Measurements from ENCODE around the gene ALOX12. TPM values are rescaled to one million over a fixed set of nuclear protein-coding genes. Genes with fewer than 3 reads are reported as not detected.
"Not testable (repeated sequence)": the region's sequence is repeated elsewhere in the genome, so short reads cannot be mapped to it uniquely, and the experiment has no call there.

The ALOX12 gene
- total RNA-seq, 1 experiment from 2014 or later, result not detected

DNA sequence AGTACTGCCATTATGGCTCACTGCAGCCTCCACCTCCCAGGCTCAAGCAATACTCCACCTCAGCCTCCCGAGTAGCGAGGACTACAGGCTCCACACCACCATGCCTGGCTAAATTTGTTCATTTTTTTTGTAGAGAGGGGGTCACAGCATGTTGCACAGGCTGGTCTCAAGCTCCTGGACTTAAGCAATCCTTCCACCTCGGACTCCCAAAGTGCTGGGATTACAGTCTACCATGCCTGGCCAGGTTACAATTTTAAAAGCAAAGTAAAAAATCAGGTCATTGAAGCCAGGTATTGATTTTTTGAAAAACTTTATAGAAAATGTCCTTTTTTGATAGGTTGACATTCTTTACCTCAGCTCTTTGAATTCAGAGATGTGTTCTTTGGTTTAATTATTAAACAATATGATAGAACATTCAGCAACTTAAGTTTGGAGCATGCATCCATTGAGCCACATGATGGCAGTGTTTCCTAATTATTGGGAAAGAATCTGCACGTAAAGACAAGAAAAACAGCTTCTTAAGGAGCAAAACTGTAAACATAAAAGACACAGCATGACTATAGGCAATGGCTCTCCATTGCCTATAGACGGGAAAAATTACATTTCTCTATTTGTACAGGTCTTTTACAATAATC is 49.8 kb downstream of the ALOX12 start:
- no peaks in the 10 kb centered on the region for H3K36me3 ChIP-seq (ENCODE audit: low read depth, low read length)
- H3K9me2 ChIP-seq (replicated peaks; ENCODE audit: low read length), result no peaks in the 10 kb centered on the region
- H3K27ac ChIP-seq (ENCODE audit: low read length), result peak overlapping the region; percentile 94
- peaks cover 33% of the 10 kb centered on the region for H3K4me1 ChIP-seq (ENCODE audit: insufficient read depth, low read length)
- no peaks in the 10 kb centered on the region for H3K79me2 ChIP-seq (ENCODE audit: low read length)
- no TSS peak for BruUV-seq (replicated peaks)
- H3K4me3 ChIP-seq (ENCODE audit: low read length), result peak overlapping the region; percentile 64
- peak overlapping the region; percentile 62 for H2AFZ ChIP-seq (ENCODE audit: low read length)
- peak overlapping the region; percentile 65 for H3K9ac ChIP-seq (ENCODE audit: low read length)
- H3K4me2 ChIP-seq (ENCODE audit: low read length), result peak overlapping the region; percentile 88
- TF ChIP-seq CTCF (conservative IDR thresholded peaks at IDR 0.05; ENCODE audit: low read depth, low read length), result peak; percentile 87
- TF ChIP-seq EZH2phosphoT487 (IDR thresholded peaks at IDR 0.05; ENCODE audit: borderline replicate concordance, low read length), result no peak
- TF ChIP-seq EZH2 (IDR thresholded peaks at IDR 0.05; ENCODE audit: low read length, unreplicated experiment), result no peak
- H3K9me3 ChIP-seq (ENCODE audit: low read length), result no peaks in the 10 kb centered on the region
- no peaks in the 10 kb centered on the region for H3F3A ChIP-seq (ENCODE audit: low read length, unreplicated experiment)
- ATAC-seq, result peak; percentile 48
- no peaks in the 10 kb centered on the region for H3K27me3 ChIP-seq (ENCODE audit: low read length)
- POLR2A ChIA-PET (ENCODE audit: unreplicated experiment), result interaction anchor here (0.7 kb wide), 1 partner anchor 133 kb away, joined by 3 read pairs; no protein-coding TSS in a partner anchor
- CTCF ChIA-PET, result interaction anchor here (0.6 to 2.1 kb wide), 15 partner anchors 9 to 777 kb away, joined by 3 to 11 read pairs (median 3); partner anchors contain the start of genes PHF23 and SLC16A13
- DNase-seq, result peak; percentile 82
- intact Hi-C loops (cut with micrococcal nuclease), result loop anchor here (1.0 to 5.0 kb wide), 4 partner anchors 91 to 302 kb away; partner anchors contain the start of gene EIF5A
- H4K20me1 ChIP-seq (ENCODE audit: low read length), result no peaks in the 10 kb centered on the region

- BruUV-seq (replicated peaks), result no TSS peak
- Histone ChIP-seq H3K9ac (ENCODE audit: low read length) (peak overlapping the region; percentile 65), H3K9me2 (replicated peaks; ENCODE audit: low read length) (no peaks in the 10 kb centered on the region), H4K20me1 (ENCODE audit: low read length) (no peaks in the 10 kb centered on the region), H3K27me3 (ENCODE audit: low read length) (no peaks in the 10 kb centered on the region), H3K4me1 (ENCODE audit: insufficient read depth, low read length) (peaks cover 33% of the 10 kb centered on the region), H3K4me2 (ENCODE audit: low read length) (peak overlapping the region; percentile 88), H3K36me3 (ENCODE audit: low read depth, low read length) (no peaks in the 10 kb centered on the region), H3F3A (ENCODE audit: low read length, unreplicated experiment) (no peaks in the 10 kb centered on the region), H3K9me3 (ENCODE audit: low read length) (no peaks in the 10 kb centered on the region), H2AFZ (ENCODE audit: low read length) (peak overlapping the region; percentile 62), H3K79me2 (ENCODE audit: low read length) (no peaks in the 10 kb centered on the region), H3K4me3 (ENCODE audit: low read length) (peak overlapping the region; percentile 64), H3K27ac (ENCODE audit: low read length) (peak overlapping the region; percentile 94)
- ChIA-PET CTCF (interaction anchor here (0.5 to 2.1 kb wide), 15 partner anchors 11 to 1014 kb away, joined by 3 to 11 read pairs (median 3); partner anchors contain the start of genes PHF23 and SLC16A13), POLR2A (ENCODE audit: unreplicated experiment) (interaction anchor here (0.7 kb wide), 1 partner anchor 132 kb away, joined by 3 read pairs; no protein-coding TSS in a partner anchor)
- peak; percentile 86 for DNase-seq
- ATAC-seq, result peak; percentile 53
- no peak for TF ChIP-seq EZH2phosphoT487 (IDR thresholded peaks at IDR 0.05; ENCODE audit: borderline replicate concordance, low read length)
- 0 out of 2 replicates have a peak, but pooled peaks have one; percentile 7 for TF ChIP-seq CTCF (conservative IDR thresholded peaks at IDR 0.05; ENCODE audit: low read depth, low read length)
- TF ChIP-seq EZH2 (IDR thresholded peaks at IDR 0.05; ENCODE audit: low read length, unreplicated experiment), result no peak
- intact Hi-C loops (cut with micrococcal nuclease), result loop anchor here (1.0 to 5.0 kb wide), 4 partner anchors 90 to 301 kb away; partner anchors contain the start of gene EIF5A
Measured at GRCh38 chr17:7046127-7046724, 50.4 kb downstream of the ALOX12 start.

GRCh38 chr17:7046725-7047397 is 51.0 kb downstream of the ALOX12 start:
- H3K4me1 ChIP-seq (ENCODE audit: insufficient read depth, low read length), result peaks cover 33% of the 10 kb centered on the region
- H3K9ac ChIP-seq (ENCODE audit: low read length), result peak overlapping the region; percentile 65
- H3K79me2 ChIP-seq (ENCODE audit: low read length); POLR2A ChIA-PET (ENCODE audit: unreplicated experiment); H3K27me3 ChIP-seq (ENCODE audit: low read length); H4K20me1 ChIP-seq (ENCODE audit: low read length); H3K36me3 ChIP-seq (ENCODE audit: low read depth, low read length); H3K9me3 ChIP-seq (ENCODE audit: low read length); H3K9me2 ChIP-seq (replicated peaks; ENCODE audit: low read length); H3F3A ChIP-seq (ENCODE audit: low read length, unreplicated experiment): not testable (repeated sequence)
- DNase-seq, result peak; percentile 55
- H3K4me3 ChIP-seq (ENCODE audit: low read length), result peak overlapping the region; percentile 64
- peak overlapping the region; percentile 62 for H2AFZ ChIP-seq (ENCODE audit: low read length)
- intact Hi-C loops (cut with micrococcal nuclease), result loop anchor here (1.0 to 5.0 kb wide), 4 partner anchors 89 to 300 kb away; partner anchors contain the start of gene EIF5A
- CTCF ChIA-PET, result interaction anchor here (0.5 to 2.1 kb wide), 8 partner anchors 86 to 1013 kb away, joined by 3 to 11 read pairs (median 3); no protein-coding TSS in a partner anchor
- peak overlapping the region; percentile 88 for H3K4me2 ChIP-seq (ENCODE audit: low read length)
- TSS peak; percentile 69 for BruUV-seq (replicated peaks)
- ATAC-seq, result peak; percentile 4
- H3K27ac ChIP-seq (ENCODE audit: low read length), result peak overlapping the region; percentile 94
